Mononuclear cell (primary cell): ENCODE results near the gene PNLIPRP1. TPM values are rescaled to one million over a fixed set of nuclear protein-coding genes. Genes with fewer than 3 reads are reported as not detected.

Source experiments
- H3K27me3 ChIP-seq: 2 replicates; pipeline ENCODE4 v1.6.0; 2011; ENCODE audit warnings: low read length, control low read depth; ENCODE audit not compliant: insufficient read depth
- H3K4me1 ChIP-seq: 2 replicates; pipeline ENCODE4 v1.5.1; 2011; ENCODE audit warnings: mild to moderate bottlenecking, low read length, control low read depth; ENCODE audit not compliant: insufficient read depth
- H3K4me3 ChIP-seq: 2 replicates; pipeline ENCODE4 v1.5.1; 2011; ENCODE audit warnings: mild to moderate bottlenecking, low read length, moderate library complexity
- H3K9me3 ChIP-seq: 2 replicates; pipeline ENCODE4 v1.5.1; 2011; ENCODE audit warnings: low read depth, mild to moderate bottlenecking, control low read depth, low read length
- total RNA-seq: library from RNA; depleted of rRNA; stranded (reverse); fragments of >200 nt; gene quantifications from one replicate; pipeline ENCODE4 v1.2.3, GENCODE V29; 2012

PNLIPRP1 gene
- total RNA-seq, 1 donor: not detected

- Histone ChIP-seq H3K27me3 (no peaks in the 10 kb centered on the region), H3K4me1 (no peaks in the 10 kb centered on the region), H3K4me3 (no peak overlapping the region), H3K9me3 (no peaks in the 10 kb centered on the region)
Measured at GRCh38 chr10:116588995-116589394, 1.8 kb upstream of the PNLIPRP1 start.

DNA sequence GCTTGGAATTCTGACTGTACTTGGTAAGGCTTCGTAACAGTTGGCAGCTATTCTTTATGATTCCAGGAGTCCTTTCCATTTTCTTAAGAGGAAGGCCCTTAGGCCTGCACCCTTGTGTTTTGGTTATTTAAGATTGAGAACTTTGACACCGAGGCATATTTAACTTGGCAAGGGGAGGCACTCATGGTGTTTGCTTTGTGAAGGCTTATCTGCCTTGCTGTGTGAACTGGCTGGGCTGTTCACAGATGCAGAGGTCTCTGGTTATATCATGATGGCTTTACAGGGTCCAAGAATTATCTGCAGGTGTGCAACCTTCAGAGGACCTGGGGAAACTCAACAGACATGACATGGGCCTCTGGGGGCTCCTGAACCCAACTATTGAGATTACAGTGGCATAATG is 833 bp upstream of the PNLIPRP1 start:
- no peaks in the 10 kb centered on the region for H3K9me3 ChIP-seq
- no peaks in the 10 kb centered on the region for H3K27me3 ChIP-seq
- no peak overlapping the region for H3K4me3 ChIP-seq
- no peaks in the 10 kb centered on the region for H3K4me1 ChIP-seq

GRCh38 chr10:116593139-116593740 is 2.5 kb downstream of the PNLIPRP1 start:
- no peaks in the 10 kb centered on the region for H3K27me3 ChIP-seq
- H3K4me1 ChIP-seq: no peaks in the 10 kb centered on the region
- no peaks in the 10 kb centered on the region for H3K9me3 ChIP-seq
- H3K4me3 ChIP-seq: no peak overlapping the region

DNA sequence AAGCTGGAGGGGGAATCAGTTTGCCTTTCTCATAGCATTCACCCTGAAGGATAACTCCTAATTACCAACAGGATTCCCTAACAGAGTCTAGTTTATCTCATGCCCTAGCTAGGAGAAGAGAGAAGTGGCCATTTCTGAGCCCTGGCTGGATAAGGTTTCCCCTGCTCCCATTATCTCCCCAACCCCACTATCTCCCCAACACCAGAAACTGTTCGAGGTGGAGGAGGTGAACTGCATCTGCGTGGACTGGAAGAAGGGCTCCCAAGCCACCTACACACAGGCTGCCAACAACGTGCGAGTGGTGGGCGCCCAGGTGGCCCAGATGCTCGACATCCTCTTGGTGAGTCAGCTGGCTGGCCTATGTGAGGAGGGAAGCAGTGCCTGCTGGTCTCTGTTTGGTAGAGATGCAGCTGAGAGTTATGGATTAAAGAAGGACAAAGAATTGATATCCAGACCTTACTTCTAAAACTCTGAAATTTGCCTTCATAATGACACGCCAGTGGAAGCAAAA is 3.8 kb downstream of the PNLIPRP1 start:
- H3K4me3 ChIP-seq: no peak overlapping the region
- no peaks in the 10 kb centered on the region for H3K9me3 ChIP-seq
- no peaks in the 10 kb centered on the region for H3K4me1 ChIP-seq
- H3K27me3 ChIP-seq: no peaks in the 10 kb centered on the region

DNA sequence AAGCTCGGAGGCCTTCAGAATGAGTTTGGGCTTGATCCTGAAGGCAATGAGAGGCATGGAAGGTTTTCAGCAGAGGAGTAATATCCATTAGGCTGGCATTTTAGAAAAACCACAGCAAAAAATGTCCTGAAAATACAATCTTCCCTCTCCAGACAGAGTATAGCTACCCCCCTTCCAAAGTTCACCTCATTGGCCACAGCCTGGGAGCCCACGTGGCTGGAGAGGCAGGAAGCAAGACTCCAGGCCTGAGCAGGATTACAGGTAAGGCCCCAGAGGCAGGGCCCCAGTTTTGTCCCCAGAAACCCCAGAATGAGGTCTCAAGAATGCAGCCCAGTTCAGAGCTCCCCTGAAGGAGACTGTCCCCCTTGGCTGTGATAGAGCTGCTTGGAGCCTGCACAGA is 5.3 kb downstream of the PNLIPRP1 start:
- no peaks in the 10 kb centered on the region for H3K27me3 ChIP-seq
- H3K4me1 ChIP-seq: no peaks in the 10 kb centered on the region
- no peaks in the 10 kb centered on the region for H3K9me3 ChIP-seq

GRCh38 chr10:116597543-116597942 is 6.8 kb downstream of the PNLIPRP1 start:
- no peaks in the 10 kb centered on the region for H3K9me3 ChIP-seq
- H3K4me1 ChIP-seq: no peaks in the 10 kb centered on the region
- H3K27me3 ChIP-seq: no peaks in the 10 kb centered on the region
- no peak overlapping the region for H3K4me3 ChIP-seq

More for the DNA sequence above, 5.3 kb downstream of the PNLIPRP1 start:
- H3K4me3 ChIP-seq: no peak overlapping the region

DNA sequence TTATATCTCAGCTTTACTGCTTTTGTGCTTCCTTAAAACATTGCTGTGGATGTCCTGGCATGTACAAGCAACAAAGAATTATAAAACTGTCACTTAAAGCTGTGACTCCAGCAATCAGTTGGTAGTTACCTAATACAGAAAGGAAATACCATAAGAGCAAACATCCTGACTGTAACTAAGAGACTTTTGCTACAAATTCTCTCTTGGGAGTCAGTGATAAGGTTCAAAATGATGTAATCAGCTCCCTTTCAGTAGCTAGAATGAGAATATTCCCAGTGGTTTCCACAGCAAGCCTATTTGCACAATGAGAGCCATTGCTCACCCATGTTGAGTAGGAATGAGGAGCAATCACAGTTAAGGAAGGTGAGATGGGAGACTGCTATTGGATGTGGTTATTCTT is 7.6 kb downstream of the PNLIPRP1 start:
- Histone ChIP-seq H3K27me3 (no peaks in the 10 kb centered on the region), H3K9me3 (no peaks in the 10 kb centered on the region), H3K4me1 (no peaks in the 10 kb centered on the region), H3K4me3 (no peak overlapping the region)

GRCh38 chr10:116599991-116600390 is 9.2 kb downstream of the PNLIPRP1 start:
- Histone ChIP-seq H3K9me3 (no peaks in the 10 kb centered on the region), H3K4me1 (no peaks in the 10 kb centered on the region), H3K4me3 (no peak overlapping the region), H3K27me3 (no peaks in the 10 kb centered on the region)

GRCh38 chr10:116602648-116603400 is 12.1 kb downstream of the PNLIPRP1 start:
- Histone ChIP-seq H3K9me3 (no peaks in the 10 kb centered on the region), H3K4me1 (no peaks in the 10 kb centered on the region), H3K27me3 (no peaks in the 10 kb centered on the region), H3K4me3 (no peak overlapping the region)

- no peaks in the 10 kb centered on the region for H3K4me1 ChIP-seq
- peaks cover 9% of the 10 kb centered on the region for H3K27me3 ChIP-seq
- H3K9me3 ChIP-seq: no peaks in the 10 kb centered on the region
- H3K4me3 ChIP-seq: no peak overlapping the region
Measured at GRCh38 chr10:116606061-116606483, 15.3 kb downstream of the PNLIPRP1 start.

DNA sequence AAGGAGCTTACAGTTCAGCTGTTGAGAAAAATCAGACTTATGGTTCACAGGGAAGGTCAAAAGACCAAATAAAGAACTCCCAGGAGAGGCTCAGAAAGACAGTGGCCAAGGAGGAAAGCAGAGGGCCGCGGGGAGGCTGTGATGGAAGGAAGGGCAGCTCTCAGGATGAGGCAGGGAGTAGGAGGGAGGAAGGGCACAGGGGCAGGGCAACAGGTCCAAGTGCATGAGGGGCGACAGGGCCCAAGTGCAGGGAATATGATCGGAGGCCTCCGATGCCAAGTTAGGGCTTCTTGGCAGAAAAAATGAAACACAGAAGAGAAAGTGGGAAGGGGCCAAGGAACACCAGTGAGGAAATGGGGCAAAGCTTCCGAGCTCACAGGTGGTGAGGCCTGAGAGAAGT is 16.6 kb downstream of the PNLIPRP1 start:
- no peaks in the 10 kb centered on the region for H3K9me3 ChIP-seq
- no peaks in the 10 kb centered on the region for H3K4me1 ChIP-seq
- no peak overlapping the region for H3K4me3 ChIP-seq
- peaks cover 9% of the 10 kb centered on the region for H3K27me3 ChIP-seq

- Histone ChIP-seq H3K4me1 (no peaks in the 10 kb centered on the region), H3K27me3 (peaks cover 9% of the 10 kb centered on the region), H3K4me3 (no peak overlapping the region), H3K9me3 (no peaks in the 10 kb centered on the region)
Measured at GRCh38 chr10:116608686-116609594, 18.2 kb downstream of the PNLIPRP1 start.

DNA sequence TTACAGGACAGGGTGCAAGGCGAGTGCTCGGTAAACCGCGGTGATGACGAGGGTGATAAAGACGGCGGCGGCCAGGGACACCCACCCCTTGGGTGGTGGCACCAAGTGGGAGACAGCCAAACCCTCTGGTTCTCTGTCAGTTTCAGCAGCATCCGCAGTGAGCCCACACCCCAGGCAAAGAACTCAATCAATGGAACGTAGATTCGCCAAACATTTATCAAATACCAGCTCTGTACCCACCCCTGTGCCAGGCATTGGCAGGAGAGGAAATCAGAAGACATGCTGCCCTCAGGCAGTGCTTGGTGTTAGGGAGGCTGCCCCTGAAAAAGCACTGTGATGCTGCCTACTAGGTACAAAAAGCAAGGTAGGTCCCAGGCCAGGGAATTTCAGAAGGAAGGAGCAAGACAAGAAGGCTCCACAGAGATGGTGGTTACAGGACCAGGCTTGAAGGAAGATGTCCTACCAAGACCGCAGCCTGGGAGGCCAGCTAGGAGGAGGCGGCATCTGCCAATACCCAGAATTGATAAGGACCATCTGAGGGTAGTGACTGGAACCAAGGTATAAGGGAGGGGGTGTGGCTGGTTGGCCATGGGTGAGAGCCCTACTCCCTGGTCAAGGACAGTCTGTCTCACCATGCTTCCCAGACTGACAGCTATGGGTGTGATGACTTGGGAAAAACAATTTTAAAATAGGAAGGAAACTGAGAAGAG is 19.8 kb downstream of the PNLIPRP1 start:
- H3K9me3 ChIP-seq: no peaks in the 10 kb centered on the region
- peaks cover 9% of the 10 kb centered on the region for H3K27me3 ChIP-seq
- H3K4me1 ChIP-seq: no peaks in the 10 kb centered on the region
- no peak overlapping the region for H3K4me3 ChIP-seq

GRCh38 chr10:116611153-116611545 is 20.4 kb downstream of the PNLIPRP1 start:
- Histone ChIP-seq H3K4me1 (no peaks in the 10 kb centered on the region), H3K9me3 (no peaks in the 10 kb centered on the region), H3K4me3 (no peak overlapping the region), H3K27me3 (peaks cover 9% of the 10 kb centered on the region)
